Measurements from ENCODE around the gene DGUOK.

DNA sequence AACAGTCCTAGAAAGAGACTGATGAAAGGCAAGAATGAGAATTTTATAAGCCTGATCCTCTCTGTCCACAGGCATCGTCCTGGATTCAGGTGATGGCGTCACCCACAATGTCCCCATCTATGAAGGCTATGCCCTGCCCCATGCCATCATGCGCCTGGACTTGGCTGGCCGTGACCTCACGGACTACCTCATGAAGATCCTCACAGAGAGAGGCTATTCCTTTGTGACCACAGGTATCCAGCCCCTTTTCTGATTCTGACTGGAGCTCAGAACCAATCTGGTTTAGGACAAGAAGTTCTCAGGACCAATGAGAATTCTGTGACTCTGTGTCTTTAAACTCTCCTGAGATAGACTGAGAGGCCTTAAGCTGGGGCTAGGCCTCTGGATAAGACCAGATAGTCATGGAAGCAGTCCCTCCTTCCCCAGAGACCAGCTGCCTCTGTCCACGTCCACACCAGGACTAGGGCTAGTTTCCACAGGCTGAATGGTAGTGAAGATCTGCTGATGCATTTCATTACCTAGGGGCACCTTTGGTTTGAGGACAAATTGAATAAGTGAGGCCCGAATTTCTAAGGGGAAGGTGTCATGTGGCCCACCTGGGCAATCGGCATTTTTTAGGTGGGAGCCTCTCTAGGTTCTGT is 13.1 kb upstream of the DGUOK start:
- TF ChIP-seq, protein P1, sequence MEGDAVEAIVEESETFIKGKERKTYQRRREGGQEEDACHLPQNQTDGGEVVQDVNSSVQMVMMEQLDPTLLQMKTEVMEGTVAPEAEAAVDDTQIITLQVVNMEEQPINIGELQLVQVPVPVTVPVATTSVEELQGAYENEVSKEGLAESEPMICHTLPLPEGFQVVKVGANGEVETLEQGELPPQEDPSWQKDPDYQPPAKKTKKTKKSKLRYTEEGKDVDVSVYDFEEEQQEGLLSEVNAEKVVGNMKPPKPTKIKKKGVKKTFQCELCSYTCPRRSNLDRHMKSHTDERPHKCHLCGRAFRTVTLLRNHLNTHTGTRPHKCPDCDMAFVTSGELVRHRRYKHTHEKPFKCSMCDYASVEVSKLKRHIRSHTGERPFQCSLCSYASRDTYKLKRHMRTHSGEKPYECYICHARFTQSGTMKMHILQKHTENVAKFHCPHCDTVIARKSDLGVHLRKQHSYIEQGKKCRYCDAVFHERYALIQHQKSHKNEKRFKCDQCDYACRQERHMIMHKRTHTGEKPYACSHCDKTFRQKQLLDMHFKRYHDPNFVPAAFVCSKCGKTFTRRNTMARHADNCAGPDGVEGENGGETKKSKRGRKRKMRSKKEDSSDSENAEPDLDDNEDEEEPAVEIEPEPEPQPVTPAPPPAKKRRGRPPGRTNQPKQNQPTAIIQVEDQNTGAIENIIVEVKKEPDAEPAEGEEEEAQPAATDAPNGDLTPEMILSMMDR (IDR thresholded peaks at IDR 0.05): no peak
- TF ChIP-seq POLR2AphosphoS5 (IDR thresholded peaks at IDR 0.05; ENCODE audit: insufficient read depth in 1 of 2, low read depth in 1 of 2) (peak in 1 of 2 donors; percentile 23), POLR2A (IDR thresholded peaks at IDR 0.05) (no peak)
